Ectodermal cell (in vitro differentiated cells): ENCODE data around the gene HMGN1.

Source experiments
- H3K27ac ChIP-seq: 2 replicates; pipeline ENCODE4 v1.7.0; 2013; ENCODE audit warnings: mild to moderate bottlenecking, low read depth, low read length; ENCODE audit not compliant: insufficient read depth, poor library complexity, severe bottlenecking
- H3K27me3 ChIP-seq: 2 replicates; pipeline ENCODE4 v1.7.0; 2013; ENCODE audit warnings: mild to moderate bottlenecking, low read length; ENCODE audit not compliant: insufficient read depth, control insufficient read depth, poor library complexity, severe bottlenecking
- H3K36me3 ChIP-seq: one replicate; pipeline ENCODE4 v1.7.0; 2013; ENCODE audit warnings: low read length; ENCODE audit not compliant: control insufficient read depth, insufficient read depth
- H3K4me1 ChIP-seq: one replicate; pipeline ENCODE4 v1.7.0; 2013; ENCODE audit warnings: low read length; ENCODE audit not compliant: control insufficient read depth, insufficient read depth
- H3K4me3 ChIP-seq: 2 replicates; pipeline ENCODE4 v1.7.0; 2013; ENCODE audit warnings: low read depth, low read length, control low read depth; ENCODE audit not compliant: insufficient read depth
- H3K9me3 ChIP-seq: 2 replicates; pipeline ENCODE4 v1.7.0; 2013; ENCODE audit warnings: mild to moderate bottlenecking, low read length, moderate library complexity; ENCODE audit not compliant: control insufficient read depth
- WGBS, 2 experiments: methylation state at CpG; one replicate each; pipeline ENCODE4 v1.1.7; 2013; ENCODE audit warnings: missing lambda C conversion rate in 2 of 2; 5-methylcytosine and 5-hydroxymethylcytosine counted together

Gene HMGN1

DNA sequence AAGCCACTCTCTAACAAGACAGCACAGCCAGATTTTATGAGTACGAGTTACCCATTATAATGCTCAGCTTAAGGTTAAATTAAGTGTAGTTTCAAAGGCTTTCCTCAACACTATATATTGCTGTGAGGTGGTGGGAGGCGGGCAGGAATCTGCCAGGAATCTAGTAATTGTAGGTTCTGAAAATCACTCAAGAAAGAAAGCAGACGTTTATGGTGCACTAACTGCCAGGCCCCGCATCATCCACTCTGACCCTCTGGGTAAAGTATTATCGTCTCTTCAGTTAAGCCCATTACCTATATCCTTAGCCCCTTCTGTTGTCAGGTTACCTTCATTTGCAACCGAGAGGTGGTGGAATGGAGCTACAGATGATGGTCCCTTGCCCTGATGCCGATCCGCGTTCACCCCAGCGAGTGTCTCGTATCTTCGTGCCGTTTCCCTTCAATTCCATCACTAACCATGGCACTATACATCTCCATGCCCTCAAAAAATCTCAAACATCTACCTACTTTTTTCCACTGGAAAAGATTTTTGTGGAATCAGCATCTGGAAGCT lies 12.4 kb downstream of the HMGN1 start:
- H3K27ac ChIP-seq, result no peak overlapping the region
- H3K4me3 ChIP-seq, result no peak overlapping the region
- no peaks in the 10 kb centered on the region for H3K4me1 ChIP-seq
- H3K9me3 ChIP-seq, result no peaks in the 10 kb centered on the region
- WGBS, 2 experiments, result 81 to 90% methylated on average over 13 of the region's 13 CpGs
- peaks cover 6% of the 10 kb centered on the region for H3K36me3 ChIP-seq
- no peaks in the 10 kb centered on the region for H3K27me3 ChIP-seq

DNA sequence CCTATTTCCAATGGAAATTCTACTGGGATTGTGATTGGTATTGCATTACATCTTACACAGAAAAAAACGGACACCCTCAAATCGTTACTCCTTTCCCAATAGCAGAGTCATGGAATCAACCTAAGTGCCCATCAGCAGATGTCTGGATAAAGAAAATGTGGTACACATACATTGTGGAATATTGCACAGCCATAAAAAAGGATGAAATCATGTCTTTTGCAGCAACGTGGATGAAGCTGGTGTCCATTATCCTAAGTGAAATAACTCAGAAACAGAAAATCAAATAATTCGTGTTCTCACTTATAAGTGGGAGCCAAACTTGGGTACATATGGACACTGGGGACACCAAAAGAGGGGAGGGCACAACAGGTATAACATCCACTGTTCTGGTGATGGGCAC lies 14.3 kb downstream of the HMGN1 start:
- 80 to 89% methylated on average over 4 of the region's 4 CpGs for WGBS, 2 experiments
- H3K4me3 ChIP-seq, result no peak overlapping the region
- no peaks in the 10 kb centered on the region for H3K4me1 ChIP-seq
- H3K27ac ChIP-seq, result no peak overlapping the region
- H3K36me3 ChIP-seq, result no peaks in the 10 kb centered on the region
- H3K27me3 ChIP-seq, result no peaks in the 10 kb centered on the region
- no peaks in the 10 kb centered on the region for H3K9me3 ChIP-seq

DNA sequence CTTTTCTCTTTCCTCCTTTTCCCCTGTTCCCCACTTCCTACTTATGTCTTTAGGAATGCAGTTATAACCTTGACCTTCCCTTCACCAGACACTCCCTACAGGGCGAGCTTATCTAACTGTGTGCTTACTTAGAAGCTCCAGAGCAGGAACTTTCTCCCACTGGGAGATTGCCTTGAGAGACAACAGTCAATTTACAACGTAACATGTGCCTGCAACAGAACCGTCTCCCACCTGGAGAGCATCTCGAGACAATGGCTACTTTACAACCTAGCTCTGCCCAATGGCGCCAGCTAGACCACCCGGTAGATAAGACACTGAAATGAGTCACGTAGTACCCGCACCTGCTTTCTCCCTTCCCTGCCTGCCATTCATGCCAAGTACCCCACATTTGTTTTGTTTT lies 16.7 kb downstream of the HMGN1 start:
- no peaks in the 10 kb centered on the region for H3K27me3 ChIP-seq
- no peaks in the 10 kb centered on the region for H3K4me1 ChIP-seq
- H3K4me3 ChIP-seq, result no peak overlapping the region
- H3K9me3 ChIP-seq, result no peaks in the 10 kb centered on the region
- no peak overlapping the region for H3K27ac ChIP-seq
- no peaks in the 10 kb centered on the region for H3K36me3 ChIP-seq
- 55 to 63% methylated on average over 8 of the region's 8 CpGs for WGBS, 2 experiments

DNA sequence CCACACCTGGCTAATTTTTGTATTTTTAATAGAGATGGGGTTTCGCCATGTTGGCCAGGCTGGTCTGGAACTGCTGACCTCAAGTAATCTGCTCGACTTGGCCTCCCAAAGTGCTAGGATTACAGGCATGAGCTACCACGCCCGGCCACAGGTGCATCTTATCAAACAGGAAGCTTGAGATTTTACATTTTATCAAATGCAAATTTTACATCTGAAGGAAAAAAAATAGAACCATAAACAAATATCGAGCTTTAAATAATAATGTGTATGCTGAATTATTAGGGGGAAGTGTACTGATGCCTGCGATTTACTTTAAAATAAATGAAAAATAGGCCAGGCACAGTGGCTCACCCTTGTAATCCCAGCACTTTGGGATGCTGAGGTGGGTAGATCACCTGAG lies 18.9 kb downstream of the HMGN1 start:
- no peak overlapping the region for H3K4me3 ChIP-seq
- WGBS, 2 experiments, result 90 to 94% methylated on average over 6 of the region's 6 CpGs
- H3K9me3 ChIP-seq, result no peaks in the 10 kb centered on the region
- no peaks in the 10 kb centered on the region for H3K36me3 ChIP-seq
- no peaks in the 10 kb centered on the region for H3K27me3 ChIP-seq
- no peak overlapping the region for H3K27ac ChIP-seq
- no peaks in the 10 kb centered on the region for H3K4me1 ChIP-seq

DNA sequence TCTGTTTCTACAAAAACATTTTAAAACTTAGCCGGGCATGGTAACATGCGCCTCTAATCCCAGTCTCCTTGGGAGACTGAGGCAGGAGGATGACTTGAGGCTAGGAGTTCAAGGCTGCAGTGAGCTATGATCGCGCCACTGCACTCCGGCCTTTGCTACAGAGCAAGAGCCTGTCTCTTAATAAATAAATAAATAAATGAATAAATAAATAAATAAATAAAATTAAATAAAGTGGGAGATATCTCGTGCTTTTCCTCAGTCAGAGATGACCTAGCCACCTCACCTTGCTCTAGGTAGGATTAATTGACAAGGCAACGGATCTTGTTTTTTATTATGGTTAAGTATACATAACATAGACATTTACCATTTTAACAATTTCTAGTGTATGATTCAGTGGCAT lies 21.2 kb downstream of the HMGN1 start:
- H3K4me1 ChIP-seq, result no peaks in the 10 kb centered on the region
- 97 to 98% methylated on average over 2 to 5 of the region's 7 CpGs for WGBS, 2 experiments

DNA sequence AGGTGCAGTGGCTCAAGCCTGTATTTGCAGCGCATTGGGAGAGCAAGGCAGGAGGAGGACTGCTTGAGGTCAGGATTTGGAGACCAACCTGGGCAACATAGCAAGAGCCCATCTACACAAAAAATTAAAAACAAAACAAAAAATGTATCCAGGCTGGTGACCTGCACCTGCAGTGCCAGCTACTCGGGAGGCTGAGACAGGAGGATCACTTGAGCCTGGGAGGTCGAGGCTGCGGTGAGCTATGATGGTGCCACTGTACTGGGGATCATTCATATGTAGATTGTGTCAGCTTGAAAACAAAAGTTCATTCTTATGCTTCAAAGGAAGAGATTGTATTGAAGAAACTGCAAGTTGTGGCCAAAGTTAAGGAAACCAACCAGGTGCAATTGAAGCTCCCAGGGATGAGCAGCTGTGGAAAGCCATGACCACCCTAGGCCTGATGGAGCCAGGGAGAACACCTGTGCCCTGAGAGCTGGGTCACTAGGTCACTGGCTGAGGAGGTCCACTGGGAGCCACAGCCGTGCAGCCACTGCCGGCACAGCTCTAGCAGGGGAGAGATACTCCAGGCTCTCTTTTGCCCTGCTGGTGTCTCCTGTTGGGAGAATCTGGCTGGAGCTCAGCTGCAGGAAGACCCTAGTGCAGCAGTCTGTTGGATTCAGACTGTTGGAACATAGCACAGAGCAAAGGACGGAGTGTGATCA lies 22.1 kb downstream of the HMGN1 start:
- Histone ChIP-seq H3K4me3 (no peak overlapping the region), H3K36me3 (no peaks in the 10 kb centered on the region), H3K27me3 (no peaks in the 10 kb centered on the region), H3K9me3 (no peaks in the 10 kb centered on the region), H3K4me1 (no peaks in the 10 kb centered on the region), H3K27ac (no peak overlapping the region)
- WGBS, 2 experiments, result 83 to 87% methylated on average over 7 of the region's 7 CpGs

More for the DNA sequence above, 21.2 kb downstream of the HMGN1 start:
- H3K27ac ChIP-seq, result no peak overlapping the region
- no peaks in the 10 kb centered on the region for H3K36me3 ChIP-seq
- H3K9me3 ChIP-seq, result no peaks in the 10 kb centered on the region
- H3K4me3 ChIP-seq, result no peak overlapping the region
- no peaks in the 10 kb centered on the region for H3K27me3 ChIP-seq

DNA sequence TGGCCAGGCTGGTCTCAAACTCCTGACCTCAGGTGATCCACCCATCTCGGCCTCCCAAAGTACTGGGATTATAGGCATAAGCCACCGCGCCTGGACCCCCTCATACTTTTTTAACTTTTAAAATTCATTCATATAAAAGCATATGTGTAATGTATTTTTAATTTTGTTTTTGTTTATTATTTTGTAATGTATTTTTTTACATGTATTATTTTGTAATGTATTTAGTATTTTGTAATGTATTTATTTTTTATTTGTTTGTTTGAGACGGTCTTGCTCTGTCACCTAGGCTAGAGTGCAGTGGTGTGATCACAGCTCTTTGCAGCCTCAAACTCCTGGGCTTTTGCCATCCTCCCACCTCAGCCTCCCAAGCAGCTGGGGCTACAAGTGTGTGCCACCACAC lies 23.4 kb downstream of the HMGN1 start:
- H3K27ac ChIP-seq, result no peak overlapping the region
- H3K4me3 ChIP-seq, result no peak overlapping the region
- H3K27me3 ChIP-seq, result no peaks in the 10 kb centered on the region
- H3K9me3 ChIP-seq, result no peaks in the 10 kb centered on the region
- 97 to 100% methylated on average over 2 of the region's 4 CpGs for WGBS, 2 experiments
- no peaks in the 10 kb centered on the region for H3K36me3 ChIP-seq
- no peaks in the 10 kb centered on the region for H3K4me1 ChIP-seq

DNA sequence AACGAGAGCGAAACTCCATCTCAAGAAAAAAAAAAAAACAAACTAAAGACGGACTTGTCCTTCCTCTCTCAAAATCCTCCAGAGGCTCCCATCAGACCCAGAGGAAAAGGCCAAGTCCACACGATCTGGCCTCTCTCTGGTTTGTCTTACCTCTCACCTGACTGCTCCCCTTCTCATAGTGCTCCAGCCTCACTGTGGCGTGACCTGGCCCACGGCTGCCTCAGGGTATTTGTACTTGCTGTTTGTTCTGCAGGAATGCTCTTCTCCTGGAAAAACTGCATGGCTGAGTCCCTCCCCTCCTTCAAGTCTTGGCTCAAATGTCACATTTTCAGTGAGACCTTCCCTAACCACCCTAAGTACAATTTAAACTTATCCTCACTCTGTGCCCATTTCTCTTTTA lies 27.5 kb downstream of the HMGN1 start:
- 88 to 92% methylated on average over 6 of the region's 6 CpGs for WGBS, 2 experiments
- H3K4me1 ChIP-seq, result no peaks in the 10 kb centered on the region
- no peak overlapping the region for H3K4me3 ChIP-seq
- H3K36me3 ChIP-seq, result no peaks in the 10 kb centered on the region
- H3K27me3 ChIP-seq, result no peaks in the 10 kb centered on the region
- no peak overlapping the region for H3K27ac ChIP-seq
- no peaks in the 10 kb centered on the region for H3K9me3 ChIP-seq

DNA sequence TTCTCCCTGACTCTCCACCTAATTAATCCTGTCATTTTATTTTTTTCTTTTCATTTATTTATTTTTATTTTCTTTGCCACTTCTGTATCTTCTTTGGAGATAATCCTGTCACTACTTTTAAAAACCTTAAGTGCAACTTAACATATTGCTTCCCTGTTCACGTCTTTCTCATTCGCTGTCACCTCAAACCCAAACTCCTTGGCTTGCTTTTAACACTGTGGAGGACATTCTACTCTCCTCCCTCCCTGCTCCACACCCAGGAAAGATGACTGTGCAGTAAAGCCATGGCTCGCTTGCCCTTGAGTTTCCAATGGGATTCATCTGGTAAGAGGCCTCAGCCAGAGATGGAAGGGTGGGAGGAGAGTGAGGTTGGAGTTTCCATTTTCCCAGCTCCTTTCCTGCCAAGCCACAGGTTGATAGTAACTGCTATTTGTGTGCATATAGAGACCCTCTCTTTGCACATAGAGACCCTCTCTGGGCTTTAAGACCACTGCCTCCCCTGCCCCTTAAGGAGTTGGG lies 29.0 kb downstream of the HMGN1 start:
- H3K36me3 ChIP-seq, result no peaks in the 10 kb centered on the region
- no peaks in the 10 kb centered on the region for H3K9me3 ChIP-seq
- peaks cover under 1% of the 10 kb centered on the region for H3K4me1 ChIP-seq
- H3K27ac ChIP-seq, result no peak overlapping the region
- 86 to 94% methylated on average over 3 of the region's 3 CpGs for WGBS, 2 experiments
- no peaks in the 10 kb centered on the region for H3K27me3 ChIP-seq
- no peak overlapping the region for H3K4me3 ChIP-seq

DNA sequence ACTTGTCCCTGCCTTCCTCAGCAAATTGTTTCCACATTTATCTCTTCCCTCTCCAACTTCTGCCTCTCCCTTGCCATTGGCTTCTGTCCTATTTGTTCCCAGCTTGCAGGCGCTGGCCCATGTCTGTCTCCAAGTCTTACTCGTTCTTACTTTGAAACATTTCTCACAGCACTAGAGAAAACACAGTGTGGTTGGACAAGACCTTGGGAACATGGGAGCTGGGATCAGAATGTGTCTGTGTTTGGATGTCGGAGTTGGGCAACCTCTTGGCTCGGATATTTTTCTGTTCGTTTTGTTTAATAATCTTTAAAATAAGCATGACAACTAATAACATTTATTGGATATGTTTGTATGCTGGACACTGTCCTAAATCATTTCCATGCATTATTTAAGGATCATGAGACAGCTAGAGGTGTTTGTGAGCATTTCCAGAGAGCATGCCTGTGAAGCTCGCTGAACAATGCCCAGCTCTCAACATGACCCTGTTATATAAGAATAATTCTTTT lies 29.6 kb downstream of the HMGN1 start:
- Histone ChIP-seq H3K4me1 (peaks cover 2% of the 10 kb centered on the region), H3K9me3 (no peaks in the 10 kb centered on the region), H3K36me3 (no peaks in the 10 kb centered on the region), H3K27ac (no peak overlapping the region), H3K4me3 (no peak overlapping the region), H3K27me3 (no peaks in the 10 kb centered on the region)
- WGBS, 2 experiments, result 91 to 94% methylated on average over 3 to 6 of the region's 6 CpGs
